ENCODE measurements around the gene ABCC9. TPM values are rescaled to one million over a fixed set of nuclear protein-coding genes. Genes with fewer than 3 reads are reported as not detected.
"Not testable (repeated sequence)": the region's sequence is repeated elsewhere in the genome, so short reads cannot be mapped to it uniquely, and the experiment has no call there.

Gene ABCC9
- total and polyA plus RNA-seq, 8 donors = 12.2 to 30.5 (median 18.2) TPM

GRCh38 chr12:21788089-21788983 lies 152.9 kb downstream of the ABCC9 start:
- ATAC-seq = peak; percentile 83
- Histone ChIP-seq H3K27ac (peak overlapping the region in 1 of 2 donors; percentile 33), H3K9me3 (peaks cover 0 to 8% of the 10 kb centered on the region in 2 donors), H3K27me3 (no peaks in the 10 kb centered on the region), H3K4me1 (peaks cover 0 to 5% of the 10 kb centered on the region in 2 donors), H3K36me3 (no peaks in the 10 kb centered on the region), H3K4me3 (no peak overlapping the region)
- intact Hi-C loops (cut with DNase I) = no loop called here
- TF ChIP-seq, protein P1, sequence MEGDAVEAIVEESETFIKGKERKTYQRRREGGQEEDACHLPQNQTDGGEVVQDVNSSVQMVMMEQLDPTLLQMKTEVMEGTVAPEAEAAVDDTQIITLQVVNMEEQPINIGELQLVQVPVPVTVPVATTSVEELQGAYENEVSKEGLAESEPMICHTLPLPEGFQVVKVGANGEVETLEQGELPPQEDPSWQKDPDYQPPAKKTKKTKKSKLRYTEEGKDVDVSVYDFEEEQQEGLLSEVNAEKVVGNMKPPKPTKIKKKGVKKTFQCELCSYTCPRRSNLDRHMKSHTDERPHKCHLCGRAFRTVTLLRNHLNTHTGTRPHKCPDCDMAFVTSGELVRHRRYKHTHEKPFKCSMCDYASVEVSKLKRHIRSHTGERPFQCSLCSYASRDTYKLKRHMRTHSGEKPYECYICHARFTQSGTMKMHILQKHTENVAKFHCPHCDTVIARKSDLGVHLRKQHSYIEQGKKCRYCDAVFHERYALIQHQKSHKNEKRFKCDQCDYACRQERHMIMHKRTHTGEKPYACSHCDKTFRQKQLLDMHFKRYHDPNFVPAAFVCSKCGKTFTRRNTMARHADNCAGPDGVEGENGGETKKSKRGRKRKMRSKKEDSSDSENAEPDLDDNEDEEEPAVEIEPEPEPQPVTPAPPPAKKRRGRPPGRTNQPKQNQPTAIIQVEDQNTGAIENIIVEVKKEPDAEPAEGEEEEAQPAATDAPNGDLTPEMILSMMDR (IDR thresholded peaks at IDR 0.05) = no peak
- DNase-seq = peak in 2 of 4 donors; percentile 74 to 83

DNA sequence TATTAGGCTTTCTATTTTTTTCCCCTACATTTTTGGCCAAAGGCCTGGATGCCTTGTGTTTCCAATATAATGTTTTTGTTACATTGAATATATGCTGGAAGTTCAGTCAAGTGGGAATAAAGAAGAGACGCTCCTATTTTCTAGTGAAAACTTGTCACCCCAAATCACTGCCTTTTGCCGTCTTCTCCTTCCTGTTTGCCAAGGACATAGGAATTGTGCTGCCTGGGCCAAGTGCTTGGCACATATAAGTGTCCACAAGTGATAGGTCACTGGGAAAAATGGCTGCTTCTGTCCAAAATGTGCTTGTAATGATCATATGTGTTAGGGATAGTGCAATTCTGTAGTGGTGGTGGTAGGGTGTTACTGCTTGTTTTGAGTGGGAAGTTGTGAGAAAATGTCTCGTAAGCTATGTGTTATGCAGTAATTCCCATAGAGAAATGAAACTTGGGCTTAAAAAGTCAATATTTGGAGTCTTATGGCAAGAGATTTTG lies 155.1 kb downstream of the ABCC9 start:
- Histone ChIP-seq H3K9me3 (peaks cover 0 to 6% of the 10 kb centered on the region in 2 donors), H3K27me3 (no peaks in the 10 kb centered on the region), H3K27ac (peak overlapping the region; percentile 5 to 10), H3K4me3 (no peak overlapping the region), H3K4me1 (peaks cover 0 to 5% of the 10 kb centered on the region in 2 donors), H3K36me3 (no peaks in the 10 kb centered on the region)
- TF ChIP-seq, protein P1 (IDR thresholded peaks at IDR 0.05) = no peak
- no peak for ATAC-seq
- intact Hi-C loops (cut with DNase I) = no loop called here
- DNase-seq = no peak

DNA sequence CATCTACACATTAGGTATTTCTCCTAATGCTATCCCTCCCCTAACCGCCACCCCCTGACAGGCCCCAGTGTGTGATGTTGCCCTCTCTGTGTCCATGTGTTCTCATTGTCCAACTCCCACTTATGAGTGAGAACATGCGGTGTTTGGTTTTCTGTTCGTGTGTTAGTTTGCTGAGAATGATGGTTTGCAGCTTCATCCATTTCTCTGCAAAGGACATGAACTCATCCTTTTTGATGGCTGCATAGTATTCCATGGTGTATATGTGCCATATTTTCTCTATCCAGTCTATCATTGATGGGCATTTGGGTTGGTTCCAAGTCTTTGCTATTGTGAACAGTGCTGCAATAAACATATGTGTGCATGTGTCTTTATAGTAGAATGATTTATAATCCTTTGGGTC lies 158.5 kb downstream of the ABCC9 start:
- DNase-seq = not testable (repeated sequence)

GRCh38 chr12:21780786-21781185 lies 160.4 kb downstream of the ABCC9 start:
- no peaks in the 10 kb centered on the region for H3K4me1 ChIP-seq
- no peak for DNase-seq
- peaks cover 0 to 10% of the 10 kb centered on the region in 2 donors for H3K27me3 ChIP-seq
- ATAC-seq = peak; percentile 18
- no peak overlapping the region for H3K4me3 ChIP-seq
- no peaks in the 10 kb centered on the region for H3K9me3 ChIP-seq
- no peaks in the 10 kb centered on the region for H3K36me3 ChIP-seq
- intact Hi-C loops (cut with DNase I) = no loop called here
- TF ChIP-seq, protein P1 (IDR thresholded peaks at IDR 0.05) = no peak
- H3K27ac ChIP-seq = no peak overlapping the region

More for the DNA sequence above, 158.5 kb downstream of the ABCC9 start:
- H3K9me3 ChIP-seq; H3K4me1 ChIP-seq; ATAC-seq; H3K4me3 ChIP-seq; intact Hi-C loops (cut with DNase I); H3K36me3 ChIP-seq; H3K27ac ChIP-seq; H3K27me3 ChIP-seq: not testable (repeated sequence)

- H3K36me3 ChIP-seq = no peaks in the 10 kb centered on the region
- peaks cover 0 to 51% of the 10 kb centered on the region in 2 donors for H3K27me3 ChIP-seq
- H3K4me1 ChIP-seq = peaks cover 0 to 3% of the 10 kb centered on the region in 2 donors
- no peaks in the 10 kb centered on the region for H3K9me3 ChIP-seq
- peak; percentile 7 for ATAC-seq
- H3K4me3 ChIP-seq = no peak overlapping the region
- peak in 1 of 4 donors; percentile 17 for DNase-seq
- TF ChIP-seq, protein P1 (IDR thresholded peaks at IDR 0.05) = no peak
- peak overlapping the region; percentile 4 to 86 for H3K27ac ChIP-seq
- intact Hi-C loops (cut with DNase I) = no loop called here
Observed at GRCh38 chr12:21776175-21776574, 165.1 kb downstream of the ABCC9 start.
